ENCODE data around the gene OPRM1. TPM values are rescaled to one million over a fixed set of nuclear protein-coding genes. Genes with fewer than 3 reads are reported as not detected.
"Not testable (repeated sequence)": the region's sequence is repeated elsewhere in the genome, so short reads cannot be mapped to it uniquely, and the experiment has no call there.

OPRM1 gene
- polyA plus RNA-seq, 1 donor (not counting 4 experiments of a cell fraction or from before 2014, with no cell fraction given): not detected

DNA sequence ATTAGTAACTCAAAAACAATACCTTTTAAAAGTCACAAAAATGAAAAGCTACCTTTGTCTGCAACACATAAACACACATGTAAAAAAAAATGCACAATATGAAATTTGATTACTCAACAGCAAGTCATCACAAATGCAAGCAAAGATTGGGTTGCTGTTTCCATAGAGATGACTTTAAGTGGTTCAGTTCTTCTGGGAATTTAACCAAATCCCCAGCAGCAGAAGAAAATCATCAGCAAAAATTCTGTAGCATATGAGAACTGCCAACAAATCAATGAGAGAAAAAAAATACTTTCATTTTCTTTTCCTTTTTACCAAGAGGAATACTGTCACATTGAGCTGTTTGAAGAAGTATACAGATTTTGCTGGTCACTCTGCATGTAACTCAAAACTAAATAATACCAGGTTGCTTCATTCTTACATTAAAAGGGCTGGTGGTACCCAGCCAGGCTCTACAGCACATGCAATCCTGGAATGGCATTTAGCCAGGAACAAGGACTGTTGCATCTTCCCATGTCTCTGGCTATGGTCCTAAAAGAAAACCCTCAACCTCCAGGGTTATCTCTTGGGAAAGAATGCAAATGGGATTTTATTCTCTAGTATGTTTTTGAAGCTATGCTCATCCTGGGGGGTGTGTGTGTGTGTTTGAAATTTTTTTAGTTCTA lies 158.3 kb downstream of the OPRM1 start:
- no peak overlapping the region for H3K4me2 ChIP-seq (ENCODE audit: control insufficient read depth, extremely low read depth, insufficient read depth, low read depth, low read length)
- H3K9ac ChIP-seq (ENCODE audit: control insufficient read depth, extremely low read depth, insufficient read depth, low read length): no peak overlapping the region
- H3K36me3 ChIP-seq (ENCODE audit: control insufficient read depth in 2 of 2, extremely low read depth in 1 of 2, insufficient read depth in 2 of 2, low read length in 2 of 2): no peaks in the 10 kb centered on the region
- H3K9me1 ChIP-seq (ENCODE audit: control insufficient read depth, extremely low read depth, insufficient read depth, low read length): no peaks in the 10 kb centered on the region
- no peaks in the 10 kb centered on the region for H4K20me1 ChIP-seq (ENCODE audit: control insufficient read depth, extremely low read depth, insufficient read depth, low read length)
- no peaks in the 10 kb centered on the region for H3K27me3 ChIP-seq (ENCODE audit: control insufficient read depth, extremely low read depth, insufficient read depth, low read length)
- FAIRE-seq (no peak), DNase-seq (ENCODE audit: low read depth, low spot score) (no peak)
- no peak overlapping the region for H2AFZ ChIP-seq (ENCODE audit: control insufficient read depth, low read length)
- no peak for TF ChIP-seq EZH2 (IDR thresholded peaks at IDR 0.05; ENCODE audit: low read length)
- TF ChIP-seq, protein P1, sequence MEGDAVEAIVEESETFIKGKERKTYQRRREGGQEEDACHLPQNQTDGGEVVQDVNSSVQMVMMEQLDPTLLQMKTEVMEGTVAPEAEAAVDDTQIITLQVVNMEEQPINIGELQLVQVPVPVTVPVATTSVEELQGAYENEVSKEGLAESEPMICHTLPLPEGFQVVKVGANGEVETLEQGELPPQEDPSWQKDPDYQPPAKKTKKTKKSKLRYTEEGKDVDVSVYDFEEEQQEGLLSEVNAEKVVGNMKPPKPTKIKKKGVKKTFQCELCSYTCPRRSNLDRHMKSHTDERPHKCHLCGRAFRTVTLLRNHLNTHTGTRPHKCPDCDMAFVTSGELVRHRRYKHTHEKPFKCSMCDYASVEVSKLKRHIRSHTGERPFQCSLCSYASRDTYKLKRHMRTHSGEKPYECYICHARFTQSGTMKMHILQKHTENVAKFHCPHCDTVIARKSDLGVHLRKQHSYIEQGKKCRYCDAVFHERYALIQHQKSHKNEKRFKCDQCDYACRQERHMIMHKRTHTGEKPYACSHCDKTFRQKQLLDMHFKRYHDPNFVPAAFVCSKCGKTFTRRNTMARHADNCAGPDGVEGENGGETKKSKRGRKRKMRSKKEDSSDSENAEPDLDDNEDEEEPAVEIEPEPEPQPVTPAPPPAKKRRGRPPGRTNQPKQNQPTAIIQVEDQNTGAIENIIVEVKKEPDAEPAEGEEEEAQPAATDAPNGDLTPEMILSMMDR (optimal IDR thresholded peaks at IDR 0.05 in 1 of 3, IDR thresholded peaks at IDR 0.05 in 1 of 3, conservative IDR thresholded peaks at IDR 0.05 in 1 of 3; ENCODE audit: extremely low read depth in 1 of 3, insufficient read depth in 2 of 3, low read length in 3 of 3): no peak
- dilution Hi-C loops (cut with MboI; ENCODE audit: extremely low pct_ligation_motif_present, low sequenced_read_pairs): no loop called here
- H3K4me3 ChIP-seq (ENCODE audit: control insufficient read depth in 2 of 3, extremely low read depth in 1 of 3, insufficient read depth in 2 of 3, low read depth in 1 of 3, low read length in 3 of 3): no peak overlapping the region
- H3K4me1 ChIP-seq (ENCODE audit: control insufficient read depth, extremely low read depth, insufficient read depth, low read length): no peaks in the 10 kb centered on the region
- no peaks in the 10 kb centered on the region for H3K79me2 ChIP-seq (ENCODE audit: control insufficient read depth, insufficient read depth, low read length)
- H3K9me3 ChIP-seq (ENCODE audit: control insufficient read depth, low read depth, low read length): no peaks in the 10 kb centered on the region
- H3K27ac ChIP-seq (ENCODE audit: control insufficient read depth, insufficient read depth, low read length): no peak overlapping the region

DNA sequence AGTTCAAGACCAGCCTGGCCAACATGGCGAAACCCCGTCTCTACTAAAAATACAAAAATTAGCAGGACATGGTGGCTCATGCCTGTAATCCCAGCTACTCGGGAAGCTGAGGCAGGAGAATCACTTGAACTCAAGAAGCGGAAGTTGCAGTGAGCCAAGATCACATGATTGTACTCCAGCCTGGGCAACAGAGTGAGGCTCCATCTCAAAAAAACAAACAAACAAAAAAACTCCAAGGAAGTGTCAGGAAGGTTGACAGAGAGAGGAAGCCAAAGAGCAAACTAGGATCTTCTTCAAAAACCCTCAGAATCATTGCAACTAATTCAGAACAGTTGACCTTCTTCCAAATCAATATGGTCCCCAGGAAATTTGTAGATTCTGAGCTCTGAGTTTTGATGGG lies 162.6 kb downstream of the OPRM1 start:
- H3K9me1 ChIP-seq (ENCODE audit: control insufficient read depth, extremely low read depth, insufficient read depth, low read length); H3K4me3 ChIP-seq (ENCODE audit: control insufficient read depth in 2 of 3, extremely low read depth in 1 of 3, insufficient read depth in 2 of 3, low read depth in 1 of 3, low read length in 3 of 3); H3K4me1 ChIP-seq (ENCODE audit: control insufficient read depth, extremely low read depth, insufficient read depth, low read length); H3K4me2 ChIP-seq (ENCODE audit: control insufficient read depth, extremely low read depth, insufficient read depth, low read depth, low read length); H3K9me3 ChIP-seq (ENCODE audit: control insufficient read depth, low read depth, low read length); H3K27ac ChIP-seq (ENCODE audit: control insufficient read depth, insufficient read depth, low read length); H3K9ac ChIP-seq (ENCODE audit: control insufficient read depth, extremely low read depth, insufficient read depth, low read length); H2AFZ ChIP-seq (ENCODE audit: control insufficient read depth, low read length); H4K20me1 ChIP-seq (ENCODE audit: control insufficient read depth, extremely low read depth, insufficient read depth, low read length); H3K27me3 ChIP-seq (ENCODE audit: control insufficient read depth, extremely low read depth, insufficient read depth, low read length); FAIRE-seq; H3K79me2 ChIP-seq (ENCODE audit: control insufficient read depth, insufficient read depth, low read length); H3K36me3 ChIP-seq (ENCODE audit: control insufficient read depth in 2 of 2, extremely low read depth in 1 of 2, insufficient read depth in 2 of 2, low read length in 2 of 2); DNase-seq (ENCODE audit: low read depth, low spot score); dilution Hi-C loops (cut with MboI; ENCODE audit: extremely low pct_ligation_motif_present, low sequenced_read_pairs): not testable (repeated sequence)

DNA sequence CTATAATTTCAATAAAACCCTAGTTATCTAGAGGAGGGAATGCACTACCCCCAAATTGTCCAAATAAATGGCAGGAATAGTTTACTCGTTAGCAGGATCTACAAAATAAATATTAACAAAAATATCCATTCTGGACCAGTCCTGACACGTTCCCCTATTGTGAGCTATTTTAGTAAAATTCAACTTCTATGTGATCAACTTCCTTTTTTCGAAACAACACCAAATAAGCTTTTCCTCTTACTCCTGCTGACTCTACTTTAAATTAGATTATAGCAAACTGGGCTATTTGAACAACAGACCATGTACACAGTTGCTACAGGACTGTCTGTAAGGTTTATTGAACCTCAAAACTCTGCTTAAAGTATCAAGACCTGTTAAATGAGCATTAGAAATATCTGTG lies 163.3 kb downstream of the OPRM1 start:
- Histone ChIP-seq H3K4me3 (ENCODE audit: control insufficient read depth in 2 of 3, extremely low read depth in 1 of 3, insufficient read depth in 2 of 3, low read depth in 1 of 3, low read length in 3 of 3) (no peak overlapping the region), H3K9me1 (ENCODE audit: control insufficient read depth, extremely low read depth, insufficient read depth, low read length) (no peaks in the 10 kb centered on the region), H2AFZ (ENCODE audit: control insufficient read depth, low read length) (no peak overlapping the region), H4K20me1 (ENCODE audit: control insufficient read depth, extremely low read depth, insufficient read depth, low read length) (no peaks in the 10 kb centered on the region), H3K9me3 (ENCODE audit: control insufficient read depth, low read depth, low read length) (no peaks in the 10 kb centered on the region), H3K4me1 (ENCODE audit: control insufficient read depth, extremely low read depth, insufficient read depth, low read length) (no peaks in the 10 kb centered on the region), H3K9ac (ENCODE audit: control insufficient read depth, extremely low read depth, insufficient read depth, low read length) (no peak overlapping the region), H3K79me2 (ENCODE audit: control insufficient read depth, insufficient read depth, low read length) (no peaks in the 10 kb centered on the region), H3K27me3 (ENCODE audit: control insufficient read depth, extremely low read depth, insufficient read depth, low read length) (no peaks in the 10 kb centered on the region), H3K4me2 (ENCODE audit: control insufficient read depth, extremely low read depth, insufficient read depth, low read depth, low read length) (no peak overlapping the region), H3K36me3 (ENCODE audit: control insufficient read depth in 2 of 2, extremely low read depth in 1 of 2, insufficient read depth in 2 of 2, low read length in 2 of 2) (no peaks in the 10 kb centered on the region), H3K27ac (ENCODE audit: control insufficient read depth, insufficient read depth, low read length) (no peak overlapping the region)
- no peak for FAIRE-seq
- dilution Hi-C loops (cut with MboI; ENCODE audit: extremely low pct_ligation_motif_present, low sequenced_read_pairs): no loop called here
- TF ChIP-seq EZH2 (IDR thresholded peaks at IDR 0.05; ENCODE audit: low read length): no peak
- TF ChIP-seq, protein P1 (optimal IDR thresholded peaks at IDR 0.05 in 1 of 3, IDR thresholded peaks at IDR 0.05 in 1 of 3, conservative IDR thresholded peaks at IDR 0.05 in 1 of 3; ENCODE audit: extremely low read depth in 1 of 3, insufficient read depth in 2 of 3, low read length in 3 of 3): no peak
- DNase-seq (ENCODE audit: low read depth, low spot score): no peak
